OCI-LY3 (cell line): Measurements from ENCODE around the gene CHKA.

ENCODE experiments used
- H2AFZ ChIP-seq: fragments of 200-600, 300-600 bp; shearing (Covaris generic); 2 replicates; pipeline ENCODE4 v1.6.0; 2014; ENCODE audit warnings: antibody characterized with exemption, low read depth, low read length
- H3K27ac ChIP-seq: fragments of 200-600, 300-600 bp; sonication (generic); 2 replicates; pipeline ENCODE4 v1.5.1; 2014; ENCODE audit warnings: mild to moderate bottlenecking, low read length, moderate library complexity, mixed read lengths
- H3K27me3 ChIP-seq: fragments of 200-600, 300-600 bp; sonication (generic); 2 replicates; pipeline ENCODE4 v1.6.1; 2014; ENCODE audit warnings: low read depth, low read length, mixed read lengths
- H3K36me3 ChIP-seq: fragments of 200-600, 300-600 bp; sonication (generic); replicated peaks from 2 replicates; pipeline ENCODE3; 2014; ENCODE audit warnings: low read depth, low read length, mixed read lengths
- H3K4me1 ChIP-seq: fragments of 300-600, 200-600 bp; sonication (generic); 2 replicates; pipeline ENCODE4 v1.6.1; 2014; ENCODE audit warnings: low read length, mixed read lengths
- H3K4me2 ChIP-seq: fragments of 200-600, 300-600 bp; sonication (generic); 2 replicates; pipeline ENCODE4 v1.6.1; 2014; ENCODE audit warnings: low read length, mixed read lengths
- H3K4me3 ChIP-seq: fragments of 300-600, 200-600 bp; sonication (generic); 2 replicates; pipeline ENCODE4 v1.5.1; 2014; ENCODE audit warnings: antibody characterized with exemption, mild to moderate bottlenecking, low read length, moderate library complexity
- H3K79me2 ChIP-seq: fragments of 300-600, 200-600 bp; shearing (Covaris generic); 2 replicates; pipeline ENCODE4 v1.6.1; 2014; ENCODE audit warnings: mild to moderate bottlenecking, low read length, mixed read lengths
- H3K9ac ChIP-seq: fragments of 300-600, 200-600 bp; shearing (Covaris generic); 2 replicates; pipeline ENCODE4 v1.6.0; 2014; ENCODE audit warnings: mild to moderate bottlenecking, low read length, moderate library complexity
- H3K9me3 ChIP-seq: fragments of 200-600, 300-600 bp; shearing (Covaris generic); 2 replicates; pipeline ENCODE4 v1.6.1; 2014; ENCODE audit warnings: low read length, mixed read lengths; ENCODE audit not compliant: insufficient read depth
- H4K20me1 ChIP-seq: fragments of 200-600, 300-600 bp; sonication (generic); 2 replicates; pipeline ENCODE4 v1.6.1; 2016; ENCODE audit warnings: low read length, mixed read lengths; ENCODE audit not compliant: insufficient read depth
- EZH2phosphoT487 ChIP-seq: fragments of 200-600 bp; shearing (Covaris generic); IDR thresholded peaks from 2 replicates; pipeline ENCODE4 v1.6.1; 2018; ENCODE audit warnings: antibody characterized with exemption, mixed run types, low read depth
- TF ChIP-seq, protein P1 (sequence below): fragments of 200-600, 300-600 bp; sonication (generic); IDR thresholded peaks from 2 replicates; pipeline ENCODE4 v1.5.1; 2014; ENCODE audit warnings: antibody characterized with exemption, low read length, low read depth

The CHKA gene

DNA sequence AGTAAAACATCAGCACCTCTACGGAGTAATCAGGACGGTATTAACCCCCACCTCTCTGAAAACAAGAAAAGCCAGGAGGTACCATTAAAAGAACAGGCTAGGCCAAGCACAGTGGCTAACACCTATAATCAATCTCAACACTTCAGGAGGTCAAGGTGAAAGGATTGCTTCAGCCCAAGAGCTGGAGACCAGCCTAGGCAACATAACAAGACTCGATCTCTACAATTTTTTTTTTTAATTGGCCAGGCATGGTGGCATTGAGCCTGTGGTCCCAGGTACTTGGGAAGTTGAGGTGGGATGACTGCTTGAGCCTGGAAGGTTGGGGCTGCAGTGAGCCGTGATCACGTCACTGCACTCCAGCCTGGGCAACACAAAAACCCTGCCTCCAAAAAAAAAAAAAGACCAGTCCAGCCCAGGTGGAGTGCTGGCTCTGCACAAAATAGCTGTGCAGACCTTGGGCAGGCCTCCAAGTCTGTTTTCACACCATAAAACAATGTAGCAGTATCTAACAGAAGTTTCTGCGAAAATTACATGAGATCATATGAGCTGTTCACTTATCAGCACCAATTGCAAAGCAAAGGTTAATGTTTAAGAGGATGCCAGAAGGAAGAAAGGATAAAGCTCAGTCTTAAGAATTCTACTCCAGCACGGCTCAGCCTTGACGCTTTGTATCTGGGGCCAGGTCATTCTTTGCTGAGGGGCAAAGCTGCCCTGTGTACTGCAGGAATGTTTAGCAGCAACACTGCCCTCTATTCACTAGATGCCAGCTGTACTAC is 14.8 kb downstream of the CHKA start:
- TF ChIP-seq, protein P1, sequence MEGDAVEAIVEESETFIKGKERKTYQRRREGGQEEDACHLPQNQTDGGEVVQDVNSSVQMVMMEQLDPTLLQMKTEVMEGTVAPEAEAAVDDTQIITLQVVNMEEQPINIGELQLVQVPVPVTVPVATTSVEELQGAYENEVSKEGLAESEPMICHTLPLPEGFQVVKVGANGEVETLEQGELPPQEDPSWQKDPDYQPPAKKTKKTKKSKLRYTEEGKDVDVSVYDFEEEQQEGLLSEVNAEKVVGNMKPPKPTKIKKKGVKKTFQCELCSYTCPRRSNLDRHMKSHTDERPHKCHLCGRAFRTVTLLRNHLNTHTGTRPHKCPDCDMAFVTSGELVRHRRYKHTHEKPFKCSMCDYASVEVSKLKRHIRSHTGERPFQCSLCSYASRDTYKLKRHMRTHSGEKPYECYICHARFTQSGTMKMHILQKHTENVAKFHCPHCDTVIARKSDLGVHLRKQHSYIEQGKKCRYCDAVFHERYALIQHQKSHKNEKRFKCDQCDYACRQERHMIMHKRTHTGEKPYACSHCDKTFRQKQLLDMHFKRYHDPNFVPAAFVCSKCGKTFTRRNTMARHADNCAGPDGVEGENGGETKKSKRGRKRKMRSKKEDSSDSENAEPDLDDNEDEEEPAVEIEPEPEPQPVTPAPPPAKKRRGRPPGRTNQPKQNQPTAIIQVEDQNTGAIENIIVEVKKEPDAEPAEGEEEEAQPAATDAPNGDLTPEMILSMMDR, result no peak
- no peak for TF ChIP-seq EZH2phosphoT487
- Histone ChIP-seq H4K20me1 (peaks cover 66% of the 10 kb centered on the region), H3K4me1 (no peaks in the 10 kb centered on the region)

DNA sequence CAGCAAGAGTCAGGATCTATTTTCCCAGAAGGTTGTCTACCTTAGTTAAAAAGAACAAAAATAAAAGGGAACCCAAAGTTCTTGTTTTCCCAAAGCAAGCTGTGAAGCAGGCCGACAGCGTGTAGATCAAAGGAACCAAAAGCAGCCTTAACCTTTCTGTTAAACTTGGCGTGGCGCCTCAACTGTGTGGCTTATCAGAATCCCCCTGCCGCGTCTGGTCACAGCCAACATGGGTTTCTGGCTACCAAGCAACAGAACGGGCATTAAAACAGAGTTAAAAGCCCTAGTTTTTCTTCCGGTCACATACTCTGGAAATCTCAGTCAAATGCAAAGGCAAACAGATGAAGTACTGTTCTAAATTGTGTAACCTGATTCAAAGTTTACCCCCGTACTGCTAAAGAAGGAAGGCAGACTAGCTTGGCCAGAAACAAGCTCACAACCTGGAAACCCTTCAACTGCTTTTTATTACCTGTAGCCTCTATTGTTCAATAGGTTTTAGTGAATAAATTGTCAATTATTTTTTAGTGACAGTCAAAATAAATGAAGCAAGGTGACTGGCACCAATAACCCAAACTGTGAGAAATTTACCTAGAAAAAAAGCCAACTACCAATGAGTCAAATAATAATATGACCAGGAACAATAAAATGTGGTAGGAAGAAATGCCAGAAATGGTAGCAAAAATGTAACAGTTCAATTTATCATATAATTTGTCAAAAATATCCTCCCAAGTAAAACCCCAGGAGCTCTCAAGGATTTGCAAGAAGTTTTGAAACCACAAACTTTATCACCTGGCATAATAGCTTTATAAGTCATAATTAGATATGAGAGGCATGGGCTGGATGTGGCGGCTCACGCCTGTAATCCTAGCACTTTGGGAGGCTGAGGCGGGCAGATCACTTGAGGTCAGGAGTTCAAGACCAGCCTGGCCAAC is 21.4 kb downstream of the CHKA start:
- TF ChIP-seq, protein P1, result no peak
- TF ChIP-seq EZH2phosphoT487, result no peak
- Histone ChIP-seq H3K27me3 (no peaks in the 10 kb centered on the region), H3K27ac (no peak overlapping the region), H3K9me3 (no peaks in the 10 kb centered on the region), H4K20me1 (peaks cover 50% of the 10 kb centered on the region), H2AFZ (no peak overlapping the region), H3K4me2 (no peak overlapping the region), H3K36me3 (peaks cover 2% of the 10 kb centered on the region), H3K4me3 (no peak overlapping the region), H3K4me1 (no peaks in the 10 kb centered on the region), H3K9ac (no peak overlapping the region), H3K79me2 (peaks cover 70% of the 10 kb centered on the region)

More for the DNA sequence above, 14.8 kb downstream of the CHKA start:
- no peak overlapping the region for H3K4me2 ChIP-seq
- no peak overlapping the region for H3K4me3 ChIP-seq
- no peaks in the 10 kb centered on the region for H3K27me3 ChIP-seq
- peaks cover 97% of the 10 kb centered on the region for H3K79me2 ChIP-seq
- peaks cover 4% of the 10 kb centered on the region for H3K36me3 ChIP-seq
- H3K27ac ChIP-seq, result no peak overlapping the region
- no peaks in the 10 kb centered on the region for H3K9me3 ChIP-seq
- H2AFZ ChIP-seq, result no peak overlapping the region
- no peak overlapping the region for H3K9ac ChIP-seq

DNA sequence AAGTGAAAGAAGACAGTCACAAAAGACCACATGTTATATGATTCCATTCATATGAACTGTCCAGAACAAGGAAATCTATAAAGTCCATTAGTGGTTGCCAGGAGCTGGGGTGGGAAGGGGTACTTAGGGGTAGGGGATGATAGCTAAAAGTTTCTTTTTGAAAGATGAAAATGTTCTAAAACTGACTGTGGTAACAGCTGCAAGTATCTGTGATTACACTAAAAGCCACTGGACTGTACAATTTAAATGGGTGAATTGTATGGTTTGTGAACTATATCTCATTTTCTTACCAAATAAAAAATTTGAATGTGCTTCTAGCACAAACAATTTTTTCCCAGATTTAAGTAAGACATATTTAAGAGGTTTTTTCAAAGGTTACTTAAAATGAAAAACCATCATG is 22.1 kb downstream of the CHKA start:
- Histone ChIP-seq H3K9me3 (no peaks in the 10 kb centered on the region), H4K20me1 (peaks cover 45% of the 10 kb centered on the region), H3K4me1 (no peaks in the 10 kb centered on the region), H3K27ac (no peak overlapping the region), H3K4me2 (no peak overlapping the region), H3K36me3 (peaks cover 6% of the 10 kb centered on the region), H3K4me3 (no peak overlapping the region), H2AFZ (no peak overlapping the region), H3K9ac (no peak overlapping the region), H3K79me2 (peaks cover 63% of the 10 kb centered on the region), H3K27me3 (no peaks in the 10 kb centered on the region)
- TF ChIP-seq, protein P1, result no peak
- TF ChIP-seq EZH2phosphoT487, result no peak

DNA sequence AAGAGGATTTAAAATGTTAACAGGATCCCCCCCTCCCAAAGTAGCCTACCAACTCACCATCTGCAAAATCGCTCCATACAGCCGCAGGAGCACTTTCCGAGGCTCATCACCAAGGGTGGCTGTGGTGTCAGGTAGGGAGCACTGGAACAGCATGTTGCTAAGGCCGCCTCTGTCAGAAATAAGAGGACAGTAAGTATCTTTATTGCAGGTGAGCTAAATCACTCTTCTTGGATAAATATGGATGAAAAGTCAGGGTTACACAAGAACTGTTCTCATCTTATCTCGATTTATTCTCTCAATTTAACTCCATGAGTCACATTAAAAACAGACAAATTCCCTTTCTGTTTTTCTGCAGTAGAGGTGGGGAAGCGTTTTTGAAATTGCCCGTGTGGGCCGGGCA is 24.2 kb downstream of the CHKA start:
- Histone ChIP-seq H3K9ac (no peak overlapping the region), H3K36me3 (peaks cover 8% of the 10 kb centered on the region), H3K27me3 (no peaks in the 10 kb centered on the region), H3K27ac (no peak overlapping the region), H3K79me2 (peaks cover 42% of the 10 kb centered on the region), H2AFZ (no peak overlapping the region), H3K4me3 (no peak overlapping the region), H3K4me2 (no peak overlapping the region), H3K9me3 (no peaks in the 10 kb centered on the region), H4K20me1 (peaks cover 29% of the 10 kb centered on the region), H3K4me1 (no peaks in the 10 kb centered on the region)
- no peak for TF ChIP-seq EZH2phosphoT487
